Stimulated activated CD8-positive, alpha-beta memory T cell treated with anti-CD3 and anti-CD28 coated beads, Interleukin-15, amount 100 ng/mL, for 24 hours (primary cell): ENCODE measurements around the gene VAV2.

Source experiments
- DNase-seq: peaks from one replicate; pipeline ENCODE4 v3.0.0-alpha.2; 2020; ENCODE audit warnings: low read depth

The VAV2 gene

GRCh38 chr9:133851693-133852092, 140.4 kb downstream of the VAV2 start:
- no peak for DNase-seq

- DNase-seq = no peak
These were observed 141.2 kb downstream of the VAV2 start for GRCh38 chr9:133850937-133851336.

GRCh38 chr9:133850161-133850560, 142.0 kb downstream of the VAV2 start:
- no peak for DNase-seq

GRCh38 chr9:133849110-133849670, 142.9 kb downstream of the VAV2 start:
- DNase-seq = no peak

GRCh38 chr9:133848471-133849109, 143.5 kb downstream of the VAV2 start:
- no peak for DNase-seq

- no peak for DNase-seq
These were observed 145.5 kb downstream of the VAV2 start for GRCh38 chr9:133846483-133847090.

- DNase-seq = no peak
These were observed 146.7 kb downstream of the VAV2 start for GRCh38 chr9:133845440-133845839.

GRCh38 chr9:133844881-133845410, 147.2 kb downstream of the VAV2 start:
- no peak for DNase-seq

GRCh38 chr9:133844398-133844784, 147.7 kb downstream of the VAV2 start:
- DNase-seq = no peak

- no peak for DNase-seq
These were observed 148.2 kb downstream of the VAV2 start for GRCh38 chr9:133843751-133844397.

GRCh38 chr9:133843250-133843649, 148.9 kb downstream of the VAV2 start:
- DNase-seq = no peak

GRCh38 chr9:133842721-133843227, 149.3 kb downstream of the VAV2 start:
- DNase-seq = no peak

GRCh38 chr9:133842174-133842573, 149.9 kb downstream of the VAV2 start:
- no peak for DNase-seq

GRCh38 chr9:133841167-133841812, 150.8 kb downstream of the VAV2 start:
- no peak for DNase-seq

- DNase-seq = no peak
These were observed 152.2 kb downstream of the VAV2 start for GRCh38 chr9:133839822-133840329.

- no peak for DNase-seq
These were observed 153.1 kb downstream of the VAV2 start for GRCh38 chr9:133838859-133839507.

GRCh38 chr9:133837627-133838597, 154.2 kb downstream of the VAV2 start:
- DNase-seq = no peak

- no peak for DNase-seq
These were observed 155.3 kb downstream of the VAV2 start for GRCh38 chr9:133836818-133837217.

- no peak for DNase-seq
These were observed 155.9 kb downstream of the VAV2 start for GRCh38 chr9:133836001-133836758.
